Ectodermal cell (in vitro differentiated cells): Measurements from ENCODE around the gene L2HGDH.

Experiments
- H3K27ac ChIP-seq: 2 replicates; pipeline ENCODE4 v1.7.0; 2013; ENCODE audit warnings: mild to moderate bottlenecking, low read depth, low read length; ENCODE audit not compliant: insufficient read depth, poor library complexity, severe bottlenecking
- H3K27me3 ChIP-seq: 2 replicates; pipeline ENCODE4 v1.7.0; 2013; ENCODE audit warnings: mild to moderate bottlenecking, low read length; ENCODE audit not compliant: insufficient read depth, control insufficient read depth, poor library complexity, severe bottlenecking
- H3K36me3 ChIP-seq: one replicate; pipeline ENCODE4 v1.7.0; 2013; ENCODE audit warnings: low read length; ENCODE audit not compliant: control insufficient read depth, insufficient read depth
- H3K4me1 ChIP-seq: one replicate; pipeline ENCODE4 v1.7.0; 2013; ENCODE audit warnings: low read length; ENCODE audit not compliant: control insufficient read depth, insufficient read depth
- H3K4me3 ChIP-seq: 2 replicates; pipeline ENCODE4 v1.7.0; 2013; ENCODE audit warnings: low read depth, low read length, control low read depth; ENCODE audit not compliant: insufficient read depth
- H3K9me3 ChIP-seq: 2 replicates; pipeline ENCODE4 v1.7.0; 2013; ENCODE audit warnings: mild to moderate bottlenecking, low read length, moderate library complexity; ENCODE audit not compliant: control insufficient read depth
- WGBS, 2 experiments: methylation state at CpG; one replicate each; pipeline ENCODE4 v1.1.7; 2013; ENCODE audit warnings: missing lambda C conversion rate in 2 of 2; 5-methylcytosine and 5-hydroxymethylcytosine counted together

L2HGDH gene

DNA sequence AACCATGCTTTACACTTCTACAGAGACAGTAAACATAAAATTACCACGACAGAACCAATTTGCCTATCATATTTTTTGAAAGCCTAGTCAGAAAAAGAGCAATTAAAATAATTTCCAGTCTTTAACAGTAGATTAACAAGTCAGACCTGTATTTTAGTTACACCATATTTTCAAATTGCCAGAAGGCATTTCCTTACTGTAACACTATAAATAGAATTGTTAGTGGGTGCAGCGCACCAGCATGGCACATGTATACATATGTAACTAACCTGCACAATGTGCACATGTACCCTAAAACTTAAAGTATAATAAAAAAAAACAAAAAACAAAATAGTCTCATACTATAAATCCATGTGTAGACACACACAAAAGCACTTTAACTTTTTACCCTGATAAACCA, 96.6 kb downstream of the L2HGDH start:
- H3K36me3 ChIP-seq: no peaks in the 10 kb centered on the region
- WGBS, 2 experiments: 97 to 100% methylated on average over 2 of the region's 2 CpGs
- no peaks in the 10 kb centered on the region for H3K27me3 ChIP-seq
- H3K9me3 ChIP-seq: no peaks in the 10 kb centered on the region
- H3K4me3 ChIP-seq: no peak overlapping the region
- no peaks in the 10 kb centered on the region for H3K4me1 ChIP-seq
- no peak overlapping the region for H3K27ac ChIP-seq

DNA sequence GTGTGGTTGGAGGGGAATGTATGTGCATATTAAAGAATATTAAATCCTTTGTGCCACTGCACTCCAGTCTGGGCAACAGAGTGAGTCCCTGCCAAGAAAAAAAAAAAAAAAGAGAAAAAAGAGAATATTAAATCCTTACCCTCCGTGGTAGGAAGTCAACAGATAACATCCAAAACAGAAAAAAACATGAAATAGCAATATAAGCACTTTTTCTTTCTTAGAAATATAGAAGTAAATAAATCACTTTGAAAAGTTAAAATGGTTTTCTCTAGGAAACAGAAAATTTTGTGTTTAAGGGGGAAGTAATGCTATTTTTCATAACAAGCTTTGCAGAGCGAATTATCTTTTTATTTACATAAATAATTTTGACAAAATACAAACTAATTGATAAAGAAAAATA, 98.2 kb downstream of the L2HGDH start:
- Histone ChIP-seq H3K27ac (no peak overlapping the region), H3K4me3 (no peak overlapping the region), H3K9me3 (no peaks in the 10 kb centered on the region), H3K36me3 (no peaks in the 10 kb centered on the region), H3K4me1 (no peaks in the 10 kb centered on the region), H3K27me3 (no peaks in the 10 kb centered on the region)
- WGBS, 2 experiments: no CpG with 5 or more reads among the region's 2 CpGs

DNA sequence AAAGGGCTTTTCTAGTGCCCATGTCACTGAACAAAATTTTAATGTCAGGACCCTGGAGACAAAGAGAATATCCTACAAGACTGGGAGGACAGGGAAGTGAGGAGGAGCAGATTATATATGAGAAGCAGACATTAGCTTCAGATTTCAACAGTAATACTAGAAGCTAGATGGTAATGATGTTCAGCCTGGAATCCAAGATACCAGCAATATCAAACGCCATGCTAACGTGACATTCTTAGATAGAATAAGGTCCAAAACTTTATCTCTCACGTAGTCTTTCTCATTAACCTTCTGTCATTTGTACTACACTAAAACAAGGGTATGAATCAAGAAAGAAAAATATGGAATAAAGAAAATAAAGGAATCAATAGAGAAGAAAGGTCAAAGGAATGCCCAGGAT, 99.3 kb downstream of the L2HGDH start:
- H3K27me3 ChIP-seq: no peaks in the 10 kb centered on the region
- no peaks in the 10 kb centered on the region for H3K36me3 ChIP-seq
- WGBS, 2 experiments: 44 to 56% methylated on average over 2 to 3 of the region's 3 CpGs
- H3K4me3 ChIP-seq: no peak overlapping the region
- H3K27ac ChIP-seq: no peak overlapping the region
- H3K9me3 ChIP-seq: no peaks in the 10 kb centered on the region
- H3K4me1 ChIP-seq: no peaks in the 10 kb centered on the region

DNA sequence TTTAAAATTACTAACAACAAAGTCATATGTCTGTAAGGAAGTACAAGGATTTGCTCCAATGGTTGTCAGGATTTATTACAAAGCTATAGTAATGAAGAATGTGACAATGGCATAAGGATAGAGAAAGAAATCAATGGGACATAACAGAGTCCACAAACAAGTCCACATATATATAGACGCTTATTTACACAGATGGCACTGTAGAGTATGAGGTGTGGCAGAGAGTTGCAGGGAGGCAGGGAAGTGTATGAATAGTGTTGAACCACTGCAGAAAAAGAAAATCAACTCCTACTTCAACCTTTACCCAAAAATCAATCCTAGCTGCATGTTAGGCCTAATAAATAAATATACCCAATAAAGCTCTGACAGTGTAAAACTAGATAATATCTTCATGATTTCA, 102.0 kb downstream of the L2HGDH start:
- no peak overlapping the region for H3K4me3 ChIP-seq
- H3K9me3 ChIP-seq: no peaks in the 10 kb centered on the region
- H3K4me1 ChIP-seq: no peaks in the 10 kb centered on the region
- H3K36me3 ChIP-seq: no peaks in the 10 kb centered on the region
- H3K27me3 ChIP-seq: no peaks in the 10 kb centered on the region
- WGBS, 2 experiments: no CpG with 5 or more reads among the region's 1 CpG
- no peak overlapping the region for H3K27ac ChIP-seq

DNA sequence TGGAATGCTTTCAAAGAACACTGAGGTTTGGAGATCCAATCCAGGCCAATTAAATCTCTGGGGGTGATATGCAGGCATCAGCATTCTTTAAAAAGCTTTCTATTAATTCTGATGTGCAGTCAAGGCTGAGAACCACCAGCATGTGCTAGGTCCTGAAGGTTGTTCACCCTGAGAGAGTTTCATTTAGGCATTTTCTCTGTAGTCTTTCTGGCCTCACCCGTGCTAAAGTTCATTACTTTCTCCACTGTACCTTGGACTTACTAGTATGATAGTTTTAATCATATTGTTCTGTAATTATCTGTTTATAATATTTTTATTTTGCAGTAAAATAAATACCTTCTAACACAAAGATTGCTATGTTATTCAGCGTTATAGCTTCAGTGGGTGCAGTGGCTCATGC, 113.5 kb downstream of the L2HGDH start:
- Histone ChIP-seq H3K9me3 (no peaks in the 10 kb centered on the region), H3K27ac (no peak overlapping the region), H3K4me3 (no peak overlapping the region), H3K27me3 (no peaks in the 10 kb centered on the region), H3K4me1 (no peaks in the 10 kb centered on the region), H3K36me3 (peaks cover 4% of the 10 kb centered on the region)
- WGBS, 2 experiments: 92 to 98% methylated on average over 1 of the region's 2 CpGs

GRCh38 chr14:50191499-50191898, 120.5 kb downstream of the L2HGDH start:
- WGBS, 2 experiments: 86 to 89% methylated on average over 1 of the region's 1 CpG

More at GRCh38 chr14:50191499-50191898, 120.5 kb downstream of the L2HGDH start:
- H3K4me3 ChIP-seq: no peak overlapping the region
- H3K9me3 ChIP-seq: no peaks in the 10 kb centered on the region
- no peaks in the 10 kb centered on the region for H3K36me3 ChIP-seq
- H3K27ac ChIP-seq: no peak overlapping the region
- no peaks in the 10 kb centered on the region for H3K4me1 ChIP-seq
- H3K27me3 ChIP-seq: no peaks in the 10 kb centered on the region
